ENCODE data around the gene PRR7. TPM values are rescaled to one million over a fixed set of nuclear protein-coding genes. Genes with fewer than 3 reads are reported as not detected.

Gene PRR7
- total RNA-seq, 1 donor from 2014 or later: 5.1 TPM

DNA sequence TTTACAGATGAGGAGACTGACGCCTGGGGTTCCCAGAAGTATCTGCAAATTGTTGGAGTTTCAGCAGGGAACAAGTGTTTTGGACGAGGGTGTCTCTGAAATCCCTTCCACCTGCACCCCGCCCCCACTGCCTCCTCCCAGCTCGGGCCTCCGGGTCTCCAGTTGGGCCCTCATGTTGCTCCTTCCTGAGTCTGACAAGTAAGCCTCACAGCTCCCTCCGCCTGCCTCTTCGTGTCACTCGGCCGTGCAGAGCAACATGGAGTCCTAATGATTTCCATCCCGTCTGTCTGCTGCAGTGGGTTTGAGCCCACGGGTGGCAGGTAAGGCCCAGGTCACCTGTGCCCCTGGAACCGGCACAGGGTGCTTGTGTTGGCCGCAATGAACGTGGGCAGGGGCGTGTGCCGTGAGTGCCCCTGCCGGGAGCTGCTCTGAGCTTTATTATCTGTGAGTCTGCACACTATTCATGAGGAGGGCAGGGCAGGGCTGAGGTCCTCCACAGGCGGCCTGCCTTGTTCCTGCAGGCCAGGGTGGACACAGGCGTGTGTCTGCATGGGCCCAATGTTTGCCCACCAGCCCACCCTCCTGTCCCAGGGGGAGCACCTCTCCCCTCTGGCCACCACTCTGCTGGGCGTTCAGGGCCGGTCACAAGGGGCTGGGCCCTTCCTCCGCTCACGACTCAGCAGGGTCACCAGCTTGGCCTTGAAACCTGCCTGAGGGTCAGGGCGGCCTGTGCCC, 56.9 kb downstream of the PRR7 start:
- DNase-seq (ENCODE audit: low spot score): no peak
- intact Hi-C loops (cut with DNase I): no loop called here

DNA sequence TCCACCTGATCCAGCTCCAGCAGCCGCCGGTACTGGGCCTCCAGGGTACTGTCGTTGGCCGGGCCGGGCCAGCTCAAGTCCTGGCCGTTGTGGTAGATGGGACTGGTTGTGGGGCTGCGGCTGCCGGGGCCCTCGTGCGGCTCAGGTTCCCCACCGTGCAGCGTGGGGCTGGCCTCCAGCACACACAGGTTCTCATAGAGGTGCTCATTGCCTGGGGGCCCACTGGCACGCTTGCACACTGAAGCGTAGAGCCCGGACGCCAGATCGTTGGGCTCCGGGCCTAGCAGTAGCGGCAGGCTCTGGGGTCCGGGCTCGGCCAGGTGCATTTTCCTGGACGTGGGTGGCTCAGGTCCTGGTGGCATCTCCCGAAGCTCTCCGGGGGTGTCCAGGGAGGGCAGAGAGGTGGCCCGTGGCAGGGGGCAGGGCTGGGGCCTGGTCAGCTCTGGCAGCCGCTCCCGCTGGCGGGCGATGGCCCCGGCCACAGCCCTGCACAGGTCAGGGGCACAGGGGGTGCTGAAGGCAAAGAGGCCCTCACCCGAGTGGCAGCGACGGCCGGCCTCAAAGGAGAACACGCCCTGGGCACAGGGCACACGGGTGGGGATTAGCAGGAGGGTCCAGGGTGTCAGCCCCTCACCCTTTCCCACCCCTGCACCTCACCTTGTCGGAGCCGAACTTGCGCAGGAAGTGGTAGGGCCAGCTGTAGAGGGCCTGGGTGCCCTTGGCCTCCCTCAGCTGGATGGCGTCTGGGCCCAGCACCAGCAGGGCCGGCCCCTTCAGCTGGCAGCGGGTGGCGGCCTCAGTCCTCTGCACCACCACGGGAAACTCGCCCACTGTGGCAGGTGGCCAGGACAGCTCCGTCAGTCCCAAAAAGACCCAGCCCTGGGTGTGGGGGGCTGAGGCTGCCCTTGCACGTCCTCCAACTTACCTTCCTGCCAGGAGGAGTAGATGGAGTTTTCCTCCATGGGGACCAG, 57.8 kb downstream of the PRR7 start:
- DNase-seq (ENCODE audit: low spot score): no peak

DNA sequence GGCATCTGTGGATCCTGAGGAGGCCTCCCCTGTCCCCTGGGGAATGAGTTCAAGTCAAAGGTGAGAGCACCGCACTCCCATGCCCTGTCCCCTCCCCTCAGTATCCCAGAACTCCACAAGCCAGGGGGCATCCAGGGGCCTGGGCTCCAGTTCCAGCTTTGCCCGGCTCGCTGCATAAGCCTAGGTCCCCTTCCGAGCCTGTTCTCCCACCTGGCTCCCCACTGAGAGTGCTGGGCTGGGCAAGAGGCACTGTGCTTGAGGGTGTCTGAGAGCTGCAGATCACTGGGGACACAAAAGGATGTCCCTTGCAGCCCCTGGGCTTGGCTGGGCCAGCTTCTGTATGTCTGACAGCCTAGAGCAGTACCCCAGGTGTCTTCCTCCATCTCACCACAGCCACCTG, 58.5 kb downstream of the PRR7 start:
- intact Hi-C loops (cut with DNase I): no loop called here
- DNase-seq (ENCODE audit: low spot score): no peak

More for the DNA sequence above, 57.8 kb downstream of the PRR7 start:
- intact Hi-C loops (cut with DNase I): no loop called here

Other genes with a start within 250 kb of the PRR7 start
- 19.0 TPM for gene RAB24, start 143.1 kb upstream of the PRR7 start, total RNA-seq
- gene PRELID1, start 143.0 kb upstream of the PRR7 start, total RNA-seq: 49.8 TPM
- 1.9 TPM for gene MXD3, start 134.9 kb upstream of the PRR7 start, total RNA-seq
- gene LMAN2, start 95.1 kb upstream of the PRR7 start, total RNA-seq: 67.5 TPM
- gene RGS14, start 88.9 kb upstream of the PRR7 start, total RNA-seq: 4.3 TPM
- gene SLC34A1, start 62.4 kb upstream of the PRR7 start, total RNA-seq: not detected
- not detected for gene PFN3, start 46.2 kb upstream of the PRR7 start, total RNA-seq
- gene F12, start 37.2 kb upstream of the PRR7 start, total RNA-seq: not detected
- gene GRK6, start 20.1 kb upstream of the PRR7 start, total RNA-seq: 20.2 TPM
- 27.5 TPM for gene DBN1, start 26.8 kb downstream of the PRR7 start, total RNA-seq
- 133 TPM for gene PDLIM7, start 50.8 kb downstream of the PRR7 start, total RNA-seq
- gene DOK3, start 63.0 kb downstream of the PRR7 start, total RNA-seq: 4.7 TPM
- 37.9 TPM for gene DDX41, start 70.1 kb downstream of the PRR7 start, total RNA-seq
- 25.4 TPM for gene FAM193B, start 107.7 kb downstream of the PRR7 start, total RNA-seq
- gene TMED9, start 145.4 kb downstream of the PRR7 start, total RNA-seq: 94.9 TPM
- gene B4GALT7, start 153.3 kb downstream of the PRR7 start, total RNA-seq: 16.1 TPM